Mesenchymal stem cell (in vitro differentiated cells and primary cell): Measurements from ENCODE around the gene ALDH3B1.

ENCODE experiments used
- DNase-seq: peaks from one replicate; pipeline ENCODE4 v3.0.0-alpha.2; 2013
- H2AFZ ChIP-seq: one replicate; pipeline ENCODE4 v1.6.1; 2013; ENCODE audit warnings: low read depth, mild to moderate bottlenecking, control low read depth, inconsistent platforms, low read length, moderate library complexity
- H2AK5ac ChIP-seq: 2 replicates; pipeline ENCODE4 v1.6.1; 2013; ENCODE audit warnings: low read length, moderate library complexity, mild to moderate bottlenecking, inconsistent platforms; ENCODE audit not compliant: severe bottlenecking
- H2BK120ac ChIP-seq: one replicate; pipeline ENCODE4 v1.6.1; 2013; ENCODE audit warnings: low read depth, mild to moderate bottlenecking, inconsistent platforms, low read length, moderate library complexity
- H2BK12ac ChIP-seq, 2 experiments: one replicate each; pipeline ENCODE4 v1.6.1; 2013; ENCODE audit warnings: inconsistent platforms in 2 of 2, low read length in 2 of 2, mild to moderate bottlenecking in 2 of 2, moderate library complexity in 2 of 2, control low read depth in 1 of 2
- H2BK15ac ChIP-seq: one replicate; pipeline ENCODE4 v1.6.1; 2013; ENCODE audit warnings: mild to moderate bottlenecking, low read depth, inconsistent platforms; ENCODE audit not compliant: poor library complexity, severe bottlenecking
- H2BK5ac ChIP-seq: 2 replicates; pipeline ENCODE4 v1.6.1; 2013; ENCODE audit warnings: low read depth, mild to moderate bottlenecking, low read length, control low read depth, inconsistent platforms; ENCODE audit not compliant: poor library complexity, severe bottlenecking
- H3K14ac ChIP-seq, 2 experiments: one replicate each; pipeline ENCODE4 v1.6.1; 2013; ENCODE audit warnings: inconsistent platforms in 2 of 2, low read length in 2 of 2, control low read depth in 1 of 2, mild to moderate bottlenecking in 1 of 2, moderate library complexity in 1 of 2
- H3K18ac ChIP-seq, 2 experiments: one replicate each; pipeline ENCODE4 v1.6.1; 2013; ENCODE audit warnings: inconsistent platforms in 2 of 2, low read length in 2 of 2, control low read depth in 1 of 2, low read depth in 1 of 2, mild to moderate bottlenecking in 1 of 2
- H3K23ac ChIP-seq, 2 experiments: one replicate each; pipeline ENCODE4 v1.6.1; 2013; ENCODE audit warnings: inconsistent platforms in 2 of 2, low read length in 2 of 2, mild to moderate bottlenecking in 2 of 2, moderate library complexity in 2 of 2, control low read depth in 1 of 2
- H3K27ac ChIP-seq: 2 replicates; pipeline ENCODE4 v1.5.1; 2013; ENCODE audit warnings: mild to moderate bottlenecking, moderate library complexity, low read length, control low read depth, inconsistent platforms; ENCODE audit not compliant: poor library complexity, severe bottlenecking
- H3K27me3 ChIP-seq, 2 experiments: 2 replicates each; pipeline versions ENCODE4 v1.6.1 to v1.7.0; 2013; ENCODE audit warnings: low read length in 2 of 2, mild to moderate bottlenecking in 2 of 2, moderate library complexity in 2 of 2, control low read depth in 1 of 2, inconsistent platforms in 1 of 2; ENCODE audit not compliant: control insufficient read depth in 1 of 2, insufficient read depth in 1 of 2
- H3K36me3 ChIP-seq, 2 experiments: 2 replicates each; pipeline versions ENCODE4 v1.6.1 to v1.7.0; 2013; ENCODE audit warnings: low read length in 2 of 2, control low read depth in 1 of 2, inconsistent platforms in 1 of 2, low read depth in 1 of 2, mild to moderate bottlenecking in 1 of 2; ENCODE audit not compliant: insufficient read depth in 2 of 2, control insufficient read depth in 1 of 2
- H3K4ac ChIP-seq, 2 experiments: one replicate each; pipeline ENCODE4 v1.6.1; 2013; ENCODE audit warnings: inconsistent platforms in 2 of 2, low read length in 2 of 2, mild to moderate bottlenecking in 2 of 2, moderate library complexity in 2 of 2, control low read depth in 1 of 2, low read depth in 1 of 2
- H3K4me1 ChIP-seq: 2 replicates; pipeline ENCODE4 v1.6.1; 2013; ENCODE audit warnings: low read depth, low read length, control low read depth; ENCODE audit not compliant: control insufficient read depth, insufficient read depth
- H3K4me2 ChIP-seq: 2 replicates; pipeline ENCODE4 v1.6.1; 2013; ENCODE audit warnings: low read length, mild to moderate bottlenecking, inconsistent platforms; ENCODE audit not compliant: poor library complexity, severe bottlenecking
- H3K4me3 ChIP-seq, 2 experiments: 2 replicates each; pipeline versions ENCODE4 v1.5.1 to v1.7.0; 2013; ENCODE audit warnings: low read length in 2 of 2, mild to moderate bottlenecking in 2 of 2, control low read depth in 1 of 2, low read depth in 1 of 2; ENCODE audit not compliant: insufficient read depth in 1 of 2
- H3K79me1 ChIP-seq: replicated peaks from 2 replicates; pipeline ENCODE4 v1.6.1; 2013; ENCODE audit warnings: mild to moderate bottlenecking, control low read depth, low read length, inconsistent platforms; ENCODE audit not compliant: poor library complexity, severe bottlenecking
- H3K9ac ChIP-seq: 2 replicates; pipeline ENCODE4 v1.7.0; 2013; ENCODE audit warnings: mild to moderate bottlenecking, low read length, moderate library complexity
- H3K9me3 ChIP-seq: 2 replicates; pipeline ENCODE4 v1.7.0; 2013; ENCODE audit warnings: mild to moderate bottlenecking, low read length; ENCODE audit not compliant: control insufficient read depth
- H4K8ac ChIP-seq: one replicate; pipeline ENCODE4 v1.6.1; 2013; ENCODE audit warnings: inconsistent platforms, mild to moderate bottlenecking, low read length, moderate library complexity
- H4K91ac ChIP-seq: one replicate; pipeline ENCODE4 v1.6.1; 2013; ENCODE audit warnings: mild to moderate bottlenecking, low read length, inconsistent platforms
- WGBS: methylation state at CpG from one replicate; pipeline ENCODE4 v1.1.7; 2013; ENCODE audit warnings: mixed read lengths; 5-methylcytosine and 5-hydroxymethylcytosine counted together

Gene ALDH3B1

DNA sequence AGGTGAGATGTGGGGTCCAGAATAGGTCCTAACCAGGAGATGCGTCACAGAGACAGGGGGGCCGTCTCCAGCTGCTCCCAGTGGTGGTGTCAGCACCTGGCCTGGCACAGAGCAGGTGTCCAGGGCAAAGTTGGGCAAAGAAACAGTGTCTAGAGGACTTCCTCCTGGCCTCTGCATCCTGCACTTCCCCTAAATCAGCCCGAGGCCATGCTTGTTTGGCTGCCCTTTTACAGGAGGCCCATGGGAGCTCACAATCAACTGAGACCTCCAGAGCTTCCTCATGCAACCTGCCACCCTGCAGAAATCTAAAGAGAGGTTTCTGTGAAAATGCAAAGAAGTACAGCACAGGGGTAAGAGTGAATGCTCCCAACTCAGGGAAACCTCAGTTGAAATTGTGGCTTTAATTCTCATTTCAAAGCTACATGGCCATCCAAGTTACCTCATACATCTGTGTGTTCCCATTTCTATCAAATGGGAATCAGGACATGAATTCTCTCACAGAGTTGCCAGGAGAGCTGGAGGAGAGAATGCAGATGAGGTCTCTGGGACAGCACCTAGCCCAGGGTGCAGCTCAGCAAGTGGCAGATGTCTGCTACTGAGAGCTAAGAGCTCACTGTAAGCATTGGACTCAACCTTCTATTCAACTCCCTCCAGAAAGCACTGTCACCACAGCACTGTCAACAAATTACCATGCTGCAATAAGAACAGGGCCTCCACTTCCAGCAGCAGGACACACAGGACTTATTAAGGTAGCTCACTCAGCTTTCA is 61.3 kb downstream of the ALDH3B1 start:
- peaks cover 34 to 67% of the 10 kb centered on the region in 2 experiments for H3K36me3 ChIP-seq
- no peak overlapping the region for H3K23ac ChIP-seq
- H3K4me3 ChIP-seq = no peak overlapping the region
- DNase-seq = no peak
- H3K4ac ChIP-seq = no peak overlapping the region
- no peak overlapping the region for H3K27ac ChIP-seq
- 93% methylated on average over 3 of the region's 3 CpGs for WGBS
- H3K9ac ChIP-seq = no peak overlapping the region
- H3K18ac ChIP-seq = no peak overlapping the region
- no peak overlapping the region for H2BK120ac ChIP-seq
- no peak overlapping the region for H2AFZ ChIP-seq
- no peaks in the 10 kb centered on the region for H3K9me3 ChIP-seq
- no peak overlapping the region for H2AK5ac ChIP-seq
- H3K14ac ChIP-seq = no peak overlapping the region
- H2BK12ac ChIP-seq = no peak overlapping the region
- no peak overlapping the region for H4K8ac ChIP-seq
- H3K4me2 ChIP-seq = no peak overlapping the region
- H3K4me1 ChIP-seq = peaks cover 7% of the 10 kb centered on the region
- H3K79me1 ChIP-seq = peaks cover 15% of the 10 kb centered on the region
- no peak overlapping the region for H2BK5ac ChIP-seq
- H3K27me3 ChIP-seq = no peaks in the 10 kb centered on the region
- H4K91ac ChIP-seq = no peak overlapping the region
- H2BK15ac ChIP-seq = no peak overlapping the region

DNA sequence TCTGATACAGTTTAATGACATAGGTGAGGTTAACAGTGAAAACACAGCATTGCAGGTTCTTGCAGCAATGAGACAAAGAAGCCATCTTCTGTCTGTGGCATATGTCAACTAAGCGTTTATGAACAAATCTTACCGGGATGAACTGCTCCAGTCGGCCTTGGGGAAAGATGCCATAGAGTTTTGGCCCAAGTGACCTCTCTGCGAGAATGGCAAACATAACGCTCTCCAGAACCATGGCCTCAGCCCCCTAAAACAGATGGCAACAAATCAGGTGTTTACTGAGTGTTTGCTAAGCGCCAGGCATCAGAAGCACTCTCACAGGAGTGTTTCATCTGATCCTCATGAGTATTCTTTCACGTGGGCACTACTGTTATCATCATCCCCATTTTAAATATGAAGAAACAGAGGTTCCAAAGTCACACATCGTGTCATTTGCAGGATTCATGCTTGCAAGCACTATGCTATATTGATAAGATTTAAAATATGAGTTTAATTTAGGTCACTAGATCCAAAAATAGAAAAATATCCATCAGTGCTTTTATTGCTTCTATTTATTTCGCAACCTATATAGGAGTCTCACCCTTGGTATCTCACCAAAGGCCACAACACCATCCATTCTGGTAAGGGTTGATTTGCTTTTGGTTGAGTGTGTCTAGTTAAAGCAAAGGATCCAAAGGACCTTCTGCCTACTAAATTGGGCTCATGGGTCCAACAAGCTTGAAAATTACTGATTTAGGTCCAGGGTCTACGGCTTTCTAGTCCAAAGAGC is 64.6 kb downstream of the ALDH3B1 start:
- no peak overlapping the region for H2AFZ ChIP-seq
- no peak overlapping the region for H2BK5ac ChIP-seq
- DNase-seq = no peak
- H3K23ac ChIP-seq = no peak overlapping the region
- peaks cover 17% of the 10 kb centered on the region for H3K79me1 ChIP-seq
- no peak overlapping the region for H2BK120ac ChIP-seq
- no peak overlapping the region for H3K4me2 ChIP-seq
- no peaks in the 10 kb centered on the region for H3K27me3 ChIP-seq
- H3K9ac ChIP-seq = no peak overlapping the region
- H2AK5ac ChIP-seq = no peak overlapping the region
- no peak overlapping the region for H4K91ac ChIP-seq
- WGBS = 95% methylated on average over 8 of the region's 10 CpGs
- peaks cover 24 to 38% of the 10 kb centered on the region in 2 experiments for H3K36me3 ChIP-seq
- no peak overlapping the region for H3K4me3 ChIP-seq
- no peak overlapping the region for H3K27ac ChIP-seq
- no peak overlapping the region for H3K4ac ChIP-seq
- H4K8ac ChIP-seq = no peak overlapping the region
- no peak overlapping the region for H2BK12ac ChIP-seq
- no peaks in the 10 kb centered on the region for H3K4me1 ChIP-seq
- H3K9me3 ChIP-seq = no peaks in the 10 kb centered on the region
- no peak overlapping the region for H3K18ac ChIP-seq
- H3K14ac ChIP-seq = no peak overlapping the region
- no peak overlapping the region for H2BK15ac ChIP-seq

DNA sequence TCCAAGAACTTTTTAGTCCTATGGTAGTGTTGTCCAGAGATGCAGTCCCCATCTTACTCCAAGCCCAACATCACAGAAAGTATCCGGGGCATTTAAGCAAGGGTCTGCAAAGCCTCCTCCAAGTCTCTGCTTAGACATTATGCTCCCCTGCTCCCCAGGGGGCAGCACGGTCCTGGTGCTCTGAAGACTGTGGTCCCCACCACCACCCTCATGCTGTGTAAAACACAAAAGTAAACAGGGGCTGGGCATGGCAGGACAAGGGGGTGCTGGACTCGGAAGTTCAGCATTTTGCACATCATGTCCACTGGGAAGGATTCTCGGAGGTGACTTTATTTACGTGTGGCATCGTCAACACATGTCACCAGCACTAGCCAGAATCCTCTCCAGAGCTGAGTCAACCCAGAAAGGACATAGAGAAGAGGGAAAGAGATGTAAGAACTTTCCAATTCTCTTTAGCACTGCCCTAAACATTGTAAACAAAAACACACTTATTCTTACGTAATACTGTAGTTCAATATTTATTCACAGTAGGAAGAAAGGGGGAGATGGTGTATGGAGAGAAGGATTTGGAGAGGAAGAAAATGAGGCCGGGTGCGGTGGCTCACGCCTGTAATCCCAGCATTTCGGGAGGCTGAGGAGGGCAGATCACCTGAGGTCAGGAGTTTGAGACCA is 66.4 kb downstream of the ALDH3B1 start:
- WGBS = 97% methylated on average over 7 of the region's 11 CpGs
- H2BK120ac ChIP-seq = no peak overlapping the region
- no peak overlapping the region for H3K27ac ChIP-seq

More for the DNA sequence above, 66.4 kb downstream of the ALDH3B1 start:
- Histone ChIP-seq H2AFZ (no peak overlapping the region), H3K36me3 (peaks cover 25 to 33% of the 10 kb centered on the region in 2 experiments), H3K14ac (no peak overlapping the region), H3K4ac (no peak overlapping the region), H2BK12ac (no peak overlapping the region), H3K4me2 (no peak overlapping the region), H3K4me1 (peaks cover 1% of the 10 kb centered on the region), H2AK5ac (no peak overlapping the region), H4K91ac (no peak overlapping the region), H3K23ac (no peak overlapping the region), H2BK5ac (no peak overlapping the region), H4K8ac (no peak overlapping the region), H3K9me3 (no peaks in the 10 kb centered on the region), H2BK15ac (no peak overlapping the region), H3K9ac (no peak overlapping the region), H3K4me3 (no peak overlapping the region), H3K27me3 (no peaks in the 10 kb centered on the region), H3K79me1 (peaks cover 22% of the 10 kb centered on the region), H3K18ac (no peak overlapping the region)
- DNase-seq = peak; percentile 16
